Vagina (tissue), 2 donors: ENCODE data around the gene EBF4.

Source experiments
- POLR2A ChIP-seq, 2 donors: fragments of 450-650 bp; IDR thresholded peaks; one replicate each; pipeline ENCODE4 v1.6.1; 2017; ENCODE audit warnings: antibody characterized with exemption in 2 of 2, mild to moderate bottlenecking in 2 of 2, moderate library complexity in 2 of 2
- POLR2AphosphoS5 ChIP-seq, 2 donors: sonication (generic); formaldehyde crosslinking; IDR thresholded peaks; one replicate each; pipeline ENCODE4 v1.9.0; 2017; ENCODE audit warnings: antibody characterized with exemption in 2 of 2, mild to moderate bottlenecking in 2 of 2, low read depth in 1 of 2; ENCODE audit not compliant: insufficient read depth in 1 of 2
- TF ChIP-seq, protein P1 (sequence below), 3 experiments: fragments of 450-650 bp in 2 of 3; fragments of 200-600 bp in 1 of 3; sonication (generic) in 1 of 3; IDR thresholded peaks; one replicate each; pipeline ENCODE4 v1.5.1; 2017 to 2019; ENCODE audit warnings: antibody characterized with exemption in 3 of 3, mild to moderate bottlenecking in 2 of 3, moderate library complexity in 2 of 3

DNA sequence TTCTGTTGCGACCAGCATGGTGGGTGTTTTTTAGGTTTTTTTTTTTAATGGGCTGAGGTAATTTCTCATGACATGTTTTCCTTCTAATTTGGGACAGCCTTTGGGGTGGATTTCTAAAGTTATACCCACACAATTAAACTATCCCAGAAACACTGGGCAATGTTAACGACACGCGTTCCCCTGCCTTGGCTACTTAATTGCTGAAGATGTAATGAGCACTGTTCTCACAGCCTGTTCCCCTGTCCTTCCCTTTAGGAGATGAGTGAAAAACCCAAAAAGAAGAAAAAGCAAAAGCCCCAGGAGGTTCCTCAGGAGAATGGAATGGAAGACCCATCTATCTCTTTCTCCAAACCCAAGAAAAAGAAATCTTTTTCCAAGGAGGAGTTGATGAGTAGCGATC, 34.9 kb upstream of the EBF4 start:
- TF ChIP-seq, protein P1, sequence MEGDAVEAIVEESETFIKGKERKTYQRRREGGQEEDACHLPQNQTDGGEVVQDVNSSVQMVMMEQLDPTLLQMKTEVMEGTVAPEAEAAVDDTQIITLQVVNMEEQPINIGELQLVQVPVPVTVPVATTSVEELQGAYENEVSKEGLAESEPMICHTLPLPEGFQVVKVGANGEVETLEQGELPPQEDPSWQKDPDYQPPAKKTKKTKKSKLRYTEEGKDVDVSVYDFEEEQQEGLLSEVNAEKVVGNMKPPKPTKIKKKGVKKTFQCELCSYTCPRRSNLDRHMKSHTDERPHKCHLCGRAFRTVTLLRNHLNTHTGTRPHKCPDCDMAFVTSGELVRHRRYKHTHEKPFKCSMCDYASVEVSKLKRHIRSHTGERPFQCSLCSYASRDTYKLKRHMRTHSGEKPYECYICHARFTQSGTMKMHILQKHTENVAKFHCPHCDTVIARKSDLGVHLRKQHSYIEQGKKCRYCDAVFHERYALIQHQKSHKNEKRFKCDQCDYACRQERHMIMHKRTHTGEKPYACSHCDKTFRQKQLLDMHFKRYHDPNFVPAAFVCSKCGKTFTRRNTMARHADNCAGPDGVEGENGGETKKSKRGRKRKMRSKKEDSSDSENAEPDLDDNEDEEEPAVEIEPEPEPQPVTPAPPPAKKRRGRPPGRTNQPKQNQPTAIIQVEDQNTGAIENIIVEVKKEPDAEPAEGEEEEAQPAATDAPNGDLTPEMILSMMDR (IDR thresholded peaks at IDR 0.05) = no peak
- TF ChIP-seq POLR2A (IDR thresholded peaks at IDR 0.05) (no peak), POLR2AphosphoS5 (IDR thresholded peaks at IDR 0.05; ENCODE audit: insufficient read depth in 1 of 2, low read depth in 1 of 2) (no peak)
